ENCODE data around the gene SHH. TPM values are rescaled to one million over a fixed set of nuclear protein-coding genes. Genes with fewer than 3 reads are reported as not detected.

SHH gene
- total and polyA plus RNA-seq, 5 donors from 2014 or later = 0.06 to 0.32 TPM; not detected in 3

- no peaks in the 10 kb centered on the region for H3K36me3 ChIP-seq (ENCODE audit: control insufficient read depth, insufficient read depth, low read length)
- no peaks in the 10 kb centered on the region for H3K9me3 ChIP-seq (ENCODE audit: control insufficient read depth in 2 of 2, low read length in 2 of 2)
- peaks cover 3% of the 10 kb centered on the region for H3K27me3 ChIP-seq (ENCODE audit: control insufficient read depth, insufficient read depth, low read length)
- no peaks in the 10 kb centered on the region for H3K4me1 ChIP-seq (ENCODE audit: control insufficient read depth, insufficient read depth, low read length, poor library complexity, severe bottlenecking)
- Mint-ChIP-seq H3K4me3 (no peak overlapping the region), H3K27ac (no peak overlapping the region), H3K9me3 (peaks cover 0 to 5% (median 0%) of the 10 kb centered on the region in 7 donors), H3K27me3 (peaks cover 5% of the 10 kb centered on the region), H3K4me1 (no peaks in the 10 kb centered on the region), H3K36me3 (no peaks in the 10 kb centered on the region)
- DNase-seq = no peak
- ATAC-seq (ENCODE audit: low read depth in 2 of 2) = no peak
- H3K27ac ChIP-seq (ENCODE audit: insufficient read depth, low read length, poor library complexity, severe bottlenecking) = no peak overlapping the region
- no peak overlapping the region for H3K4me3 ChIP-seq (ENCODE audit: low read depth, low read length)
These were observed 40.4 kb upstream of the SHH start for GRCh38 chr7:155852426-155853301.

DNA sequence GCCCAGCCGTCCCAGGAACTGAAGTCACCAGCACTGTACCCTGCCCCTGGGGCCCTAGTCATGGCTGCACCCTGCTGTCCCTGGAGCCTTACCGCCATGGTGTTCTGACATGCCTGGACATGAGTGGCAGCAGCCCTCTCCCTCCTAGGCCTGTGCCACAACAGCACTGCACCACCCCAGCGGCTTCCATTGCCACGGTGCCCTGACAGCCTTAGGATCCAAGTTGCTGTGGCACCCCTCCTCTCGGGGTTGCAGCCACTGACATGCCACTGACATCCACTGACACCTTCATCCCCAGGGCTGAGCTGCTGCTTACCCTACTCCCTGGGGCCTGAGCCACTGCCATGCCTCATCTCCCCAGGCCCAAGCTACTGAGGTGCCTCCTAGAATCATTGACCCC is 39.6 kb upstream of the SHH start:
- Mint-ChIP-seq H3K27ac (peak overlapping the region in 1 of 3 donors; percentile 74), H3K27me3 (peaks cover 5% of the 10 kb centered on the region), H3K36me3 (no peaks in the 10 kb centered on the region), H3K4me3 (no peak overlapping the region), H3K4me1 (no peaks in the 10 kb centered on the region), H3K9me3 (peaks cover 0 to 5% (median 0%) of the 10 kb centered on the region in 7 donors)
- no peaks in the 10 kb centered on the region for H3K9me3 ChIP-seq (ENCODE audit: control insufficient read depth in 2 of 2, low read length in 2 of 2)
- peaks cover 3% of the 10 kb centered on the region for H3K27me3 ChIP-seq (ENCODE audit: control insufficient read depth, insufficient read depth, low read length)
- H3K27ac ChIP-seq (ENCODE audit: insufficient read depth, low read length, poor library complexity, severe bottlenecking) = no peak overlapping the region
- no peaks in the 10 kb centered on the region for H3K4me1 ChIP-seq (ENCODE audit: control insufficient read depth, insufficient read depth, low read length, poor library complexity, severe bottlenecking)
- H3K36me3 ChIP-seq (ENCODE audit: control insufficient read depth, insufficient read depth, low read length) = no peaks in the 10 kb centered on the region
- no peak for ATAC-seq (ENCODE audit: low read depth in 2 of 2)
- no peak for DNase-seq
- no peak overlapping the region for H3K4me3 ChIP-seq (ENCODE audit: low read depth, low read length)

GRCh38 chr7:155850766-155851678 is 38.8 kb upstream of the SHH start:
- Mint-ChIP-seq H3K4me1 (no peaks in the 10 kb centered on the region), H3K27me3 (peaks cover 5% of the 10 kb centered on the region), H3K9me3 (peaks cover 0 to 5% (median 0%) of the 10 kb centered on the region in 7 donors), H3K4me3 (no peak overlapping the region), H3K36me3 (no peaks in the 10 kb centered on the region), H3K27ac (no peak overlapping the region)
- Histone ChIP-seq H3K4me3 (ENCODE audit: low read depth, low read length) (no peak overlapping the region), H3K27me3 (ENCODE audit: control insufficient read depth, insufficient read depth, low read length) (peaks cover 3% of the 10 kb centered on the region), H3K27ac (ENCODE audit: insufficient read depth, low read length, poor library complexity, severe bottlenecking) (no peak overlapping the region), H3K9me3 (ENCODE audit: control insufficient read depth in 2 of 2, low read length in 2 of 2) (no peaks in the 10 kb centered on the region), H3K4me1 (ENCODE audit: control insufficient read depth, insufficient read depth, low read length, poor library complexity, severe bottlenecking) (no peaks in the 10 kb centered on the region), H3K36me3 (ENCODE audit: control insufficient read depth, insufficient read depth, low read length) (no peaks in the 10 kb centered on the region)
- DNase-seq = no peak
- no peak for ATAC-seq (ENCODE audit: low read depth in 2 of 2)

- Histone ChIP-seq H3K9me3 (ENCODE audit: control insufficient read depth in 2 of 2, low read length in 2 of 2) (no peaks in the 10 kb centered on the region), H3K4me1 (ENCODE audit: control insufficient read depth, insufficient read depth, low read length, poor library complexity, severe bottlenecking) (no peaks in the 10 kb centered on the region), H3K4me3 (ENCODE audit: low read depth, low read length) (no peak overlapping the region), H3K36me3 (ENCODE audit: control insufficient read depth, insufficient read depth, low read length) (no peaks in the 10 kb centered on the region), H3K27me3 (ENCODE audit: control insufficient read depth, insufficient read depth, low read length) (peaks cover under 1% of the 10 kb centered on the region), H3K27ac (ENCODE audit: insufficient read depth, low read length, poor library complexity, severe bottlenecking) (no peak overlapping the region)
- ATAC-seq (ENCODE audit: low read depth in 2 of 2) = no peak
- Mint-ChIP-seq H3K27me3 (peaks cover 5% of the 10 kb centered on the region), H3K4me1 (no peaks in the 10 kb centered on the region), H3K36me3 (no peaks in the 10 kb centered on the region), H3K27ac (peak overlapping the region in 1 of 3 donors; percentile 58), H3K4me3 (no peak overlapping the region), H3K9me3 (peaks cover 0 to 3% (median 0%) of the 10 kb centered on the region in 7 donors)
- DNase-seq = no peak
These were observed 37.8 kb upstream of the SHH start for GRCh38 chr7:155850001-155850436.

- H3K36me3 Mint-ChIP-seq = no peaks in the 10 kb centered on the region
These were observed 36.7 kb upstream of the SHH start for GRCh38 chr7:155848691-155849669.

DNA sequence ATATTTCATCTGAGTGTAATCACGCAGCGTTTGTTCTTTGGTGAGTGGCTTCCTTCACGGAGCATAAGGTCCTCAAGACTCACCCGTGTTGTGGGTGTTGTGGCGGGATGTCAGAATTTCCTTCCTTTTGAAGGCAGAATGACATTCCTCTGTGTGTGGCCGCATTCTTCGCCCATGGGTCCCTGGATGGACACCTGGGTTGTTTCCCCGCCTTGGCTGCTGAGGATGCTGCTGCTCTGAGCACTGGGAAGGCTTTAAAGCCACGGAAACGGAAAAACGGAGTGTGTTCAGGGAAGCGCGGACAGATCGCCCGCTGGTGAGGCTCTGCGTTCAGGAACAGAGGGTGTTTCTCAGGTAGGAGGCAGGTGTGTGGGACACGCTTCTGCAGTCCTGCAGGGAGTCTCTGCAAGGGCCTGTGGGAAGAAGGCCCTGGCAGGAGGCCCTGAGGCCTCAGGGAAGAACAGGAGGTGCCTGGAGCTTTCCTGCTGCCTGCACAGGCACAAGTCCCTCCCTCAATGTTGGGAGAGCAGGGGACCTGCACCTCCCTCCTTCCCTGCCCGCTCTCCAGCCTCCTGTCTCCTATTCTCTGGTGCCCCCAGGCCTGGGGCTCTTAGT is 35.7 kb upstream of the SHH start:
- no peaks in the 10 kb centered on the region for H3K4me1 Mint-ChIP-seq
- no peak for DNase-seq

More at GRCh38 chr7:155848691-155849669, 36.7 kb upstream of the SHH start:
- Histone ChIP-seq H3K4me3 (ENCODE audit: low read depth, low read length) (no peak overlapping the region), H3K27me3 (ENCODE audit: control insufficient read depth, insufficient read depth, low read length) (no peaks in the 10 kb centered on the region), H3K4me1 (ENCODE audit: control insufficient read depth, insufficient read depth, low read length, poor library complexity, severe bottlenecking) (no peaks in the 10 kb centered on the region), H3K36me3 (ENCODE audit: control insufficient read depth, insufficient read depth, low read length) (no peaks in the 10 kb centered on the region), H3K27ac (ENCODE audit: insufficient read depth, low read length, poor library complexity, severe bottlenecking) (no peak overlapping the region), H3K9me3 (ENCODE audit: control insufficient read depth in 2 of 2, low read length in 2 of 2) (no peaks in the 10 kb centered on the region)
- peaks cover 10% of the 10 kb centered on the region for H3K27me3 Mint-ChIP-seq
- H3K4me1 Mint-ChIP-seq = no peaks in the 10 kb centered on the region
- H3K9me3 Mint-ChIP-seq = no peaks in the 10 kb centered on the region
- DNase-seq = no peak
- no peak overlapping the region for H3K27ac Mint-ChIP-seq
- no peak for ATAC-seq (ENCODE audit: low read depth in 2 of 2)
- H3K4me3 Mint-ChIP-seq = no peak overlapping the region

More for the DNA sequence above, 35.7 kb upstream of the SHH start:
- Histone ChIP-seq H3K9me3 (ENCODE audit: control insufficient read depth in 2 of 2, low read length in 2 of 2) (no peaks in the 10 kb centered on the region), H3K27ac (ENCODE audit: insufficient read depth, low read length, poor library complexity, severe bottlenecking) (no peak overlapping the region), H3K36me3 (ENCODE audit: control insufficient read depth, insufficient read depth, low read length) (no peaks in the 10 kb centered on the region), H3K4me3 (ENCODE audit: low read depth, low read length) (no peak overlapping the region), H3K4me1 (ENCODE audit: control insufficient read depth, insufficient read depth, low read length, poor library complexity, severe bottlenecking) (no peaks in the 10 kb centered on the region), H3K27me3 (ENCODE audit: control insufficient read depth, insufficient read depth, low read length) (no peaks in the 10 kb centered on the region)
- no peaks in the 10 kb centered on the region for H3K36me3 Mint-ChIP-seq
- no peak overlapping the region for H3K4me3 Mint-ChIP-seq
- no peak for ATAC-seq (ENCODE audit: low read depth in 2 of 2)
- peaks cover 8% of the 10 kb centered on the region for H3K27me3 Mint-ChIP-seq
- H3K9me3 Mint-ChIP-seq = no peaks in the 10 kb centered on the region
- no peak overlapping the region for H3K27ac Mint-ChIP-seq
